GM12878 (cell line): ENCODE results near the gene BRINP3.

Source experiments
- CBX3 ChIP-seq: fragments of 200-600 bp; sonication (generic); IDR thresholded peaks from 2 replicates; pipeline ENCODE4 v1.6.1; 2016; ENCODE audit warnings: low read depth, borderline replicate concordance
- CREB1 ChIP-seq: IDR thresholded peaks from 2 replicates; pipeline ENCODE4 v1.6.1; 2012; ENCODE audit warnings: low read depth, mild to moderate bottlenecking, inconsistent platforms
- EZH2 ChIP-seq: IDR thresholded peaks from 2 replicates; pipeline ENCODE4 v1.6.1; 2012; ENCODE audit warnings: low read depth, mild to moderate bottlenecking, control low read depth, inconsistent platforms, low read length, borderline replicate concordance; ENCODE audit not compliant: control insufficient read depth
- PML ChIP-seq: IDR thresholded peaks from 2 replicates; pipeline ENCODE4 v1.6.1; 2012; ENCODE audit warnings: low read length, inconsistent platforms
- POLR2A ChIP-seq: IDR thresholded peaks from 2 replicates; pipeline ENCODE4 v1.6.1; 2011; ENCODE audit warnings: low read depth, mild to moderate bottlenecking, low read length
- RCOR1 ChIP-seq: conservative IDR thresholded peaks from 2 replicates; pipeline ENCODE4 v1.6.1; 2012; ENCODE audit warnings: low read depth, low read length, improper control_type of control experiment
- REST ChIP-seq: IDR thresholded peaks from 2 replicates; pipeline ENCODE4 v1.6.1; 2012; ENCODE audit warnings: mild to moderate bottlenecking, low read depth, low read length
- ZNF384 ChIP-seq: IDR thresholded peaks from 2 replicates; pipeline ENCODE4 v1.6.1; 2012; ENCODE audit warnings: low read depth, mild to moderate bottlenecking, low read length, improper control_type of control experiment, borderline replicate concordance
- ZZZ3 ChIP-seq: IDR thresholded peaks from 2 replicates; pipeline ENCODE4 v1.6.1; 2011; ENCODE audit warnings: low read depth; ENCODE audit not compliant: control insufficient read depth, insufficient read length
- TF ChIP-seq, protein P1 (sequence below), 3 experiments: IDR thresholded peaks in 2 of 3; conservative IDR thresholded peaks in 1 of 3; 2 replicates each; pipeline ENCODE4 v1.5.1; 2011; ENCODE audit warnings: low read depth in 3 of 3, low read length in 3 of 3, mild to moderate bottlenecking in 3 of 3, control low read depth in 2 of 3, moderate library complexity in 2 of 3, inconsistent platforms in 1 of 3, mixed read lengths in 1 of 3; ENCODE audit not compliant: control insufficient read depth in 2 of 3, insufficient read depth in 1 of 3; ENCODE audit errors: extremely low read depth in 1 of 3
- TF ChIP-seq, protein P2 (sequence below): fragments of 450-650 bp; formaldehyde crosslinking; IDR thresholded peaks from 2 replicates; pipeline ENCODE4 v1.5.0; 2022; ENCODE audit warnings: mild to moderate bottlenecking, missing genetic modification characterization
- TF ChIP-seq, protein P3 (sequence below): IDR thresholded peaks from 2 replicates; pipeline ENCODE4 v1.6.1; 2011; ENCODE audit warnings: mild to moderate bottlenecking, low read depth, low read length, moderate library complexity; ENCODE audit not compliant: insufficient replicate concordance
- TF ChIP-seq, protein P4 (sequence below): IDR thresholded peaks from 2 replicates; pipeline ENCODE4 v1.6.1; 2012; ENCODE audit warnings: low read depth, low read length, improper control_type of control experiment
- TF ChIP-seq, protein P5 (sequence below): IDR thresholded peaks from 2 replicates; pipeline ENCODE4 v1.6.1; 2011; ENCODE audit warnings: low read depth, mild to moderate bottlenecking, low read length, moderate library complexity, borderline replicate concordance; ENCODE audit errors: extremely low read depth

DNA sequence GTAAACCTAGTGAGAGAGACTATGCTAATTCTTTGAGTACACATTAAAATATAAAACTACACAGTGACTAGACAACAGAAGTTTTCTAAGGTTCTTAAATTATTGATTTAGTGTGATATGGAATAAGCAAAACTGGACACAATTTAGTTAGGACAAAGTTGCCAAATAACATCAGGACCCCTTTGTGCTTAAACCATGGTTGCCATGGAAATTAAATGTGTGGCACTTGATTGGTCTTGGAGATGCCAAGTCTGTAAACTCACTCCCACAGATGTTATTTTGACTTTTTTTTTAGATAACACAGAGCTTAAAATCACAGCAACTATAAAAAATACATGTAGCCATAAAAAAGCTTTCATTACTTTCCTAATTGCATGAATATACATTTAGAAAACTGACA is 234.6 kb downstream of the BRINP3 start:
- TF ChIP-seq, protein P1, sequence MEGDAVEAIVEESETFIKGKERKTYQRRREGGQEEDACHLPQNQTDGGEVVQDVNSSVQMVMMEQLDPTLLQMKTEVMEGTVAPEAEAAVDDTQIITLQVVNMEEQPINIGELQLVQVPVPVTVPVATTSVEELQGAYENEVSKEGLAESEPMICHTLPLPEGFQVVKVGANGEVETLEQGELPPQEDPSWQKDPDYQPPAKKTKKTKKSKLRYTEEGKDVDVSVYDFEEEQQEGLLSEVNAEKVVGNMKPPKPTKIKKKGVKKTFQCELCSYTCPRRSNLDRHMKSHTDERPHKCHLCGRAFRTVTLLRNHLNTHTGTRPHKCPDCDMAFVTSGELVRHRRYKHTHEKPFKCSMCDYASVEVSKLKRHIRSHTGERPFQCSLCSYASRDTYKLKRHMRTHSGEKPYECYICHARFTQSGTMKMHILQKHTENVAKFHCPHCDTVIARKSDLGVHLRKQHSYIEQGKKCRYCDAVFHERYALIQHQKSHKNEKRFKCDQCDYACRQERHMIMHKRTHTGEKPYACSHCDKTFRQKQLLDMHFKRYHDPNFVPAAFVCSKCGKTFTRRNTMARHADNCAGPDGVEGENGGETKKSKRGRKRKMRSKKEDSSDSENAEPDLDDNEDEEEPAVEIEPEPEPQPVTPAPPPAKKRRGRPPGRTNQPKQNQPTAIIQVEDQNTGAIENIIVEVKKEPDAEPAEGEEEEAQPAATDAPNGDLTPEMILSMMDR (IDR thresholded peaks at IDR 0.05 in 2 of 3, conservative IDR thresholded peaks at IDR 0.05 in 1 of 3; ENCODE audit: control insufficient read depth in 2 of 3, extremely low read depth in 1 of 3, insufficient read depth in 1 of 3, low read depth in 3 of 3, low read length in 3 of 3), result no peak
- TF ChIP-seq, protein P2, sequence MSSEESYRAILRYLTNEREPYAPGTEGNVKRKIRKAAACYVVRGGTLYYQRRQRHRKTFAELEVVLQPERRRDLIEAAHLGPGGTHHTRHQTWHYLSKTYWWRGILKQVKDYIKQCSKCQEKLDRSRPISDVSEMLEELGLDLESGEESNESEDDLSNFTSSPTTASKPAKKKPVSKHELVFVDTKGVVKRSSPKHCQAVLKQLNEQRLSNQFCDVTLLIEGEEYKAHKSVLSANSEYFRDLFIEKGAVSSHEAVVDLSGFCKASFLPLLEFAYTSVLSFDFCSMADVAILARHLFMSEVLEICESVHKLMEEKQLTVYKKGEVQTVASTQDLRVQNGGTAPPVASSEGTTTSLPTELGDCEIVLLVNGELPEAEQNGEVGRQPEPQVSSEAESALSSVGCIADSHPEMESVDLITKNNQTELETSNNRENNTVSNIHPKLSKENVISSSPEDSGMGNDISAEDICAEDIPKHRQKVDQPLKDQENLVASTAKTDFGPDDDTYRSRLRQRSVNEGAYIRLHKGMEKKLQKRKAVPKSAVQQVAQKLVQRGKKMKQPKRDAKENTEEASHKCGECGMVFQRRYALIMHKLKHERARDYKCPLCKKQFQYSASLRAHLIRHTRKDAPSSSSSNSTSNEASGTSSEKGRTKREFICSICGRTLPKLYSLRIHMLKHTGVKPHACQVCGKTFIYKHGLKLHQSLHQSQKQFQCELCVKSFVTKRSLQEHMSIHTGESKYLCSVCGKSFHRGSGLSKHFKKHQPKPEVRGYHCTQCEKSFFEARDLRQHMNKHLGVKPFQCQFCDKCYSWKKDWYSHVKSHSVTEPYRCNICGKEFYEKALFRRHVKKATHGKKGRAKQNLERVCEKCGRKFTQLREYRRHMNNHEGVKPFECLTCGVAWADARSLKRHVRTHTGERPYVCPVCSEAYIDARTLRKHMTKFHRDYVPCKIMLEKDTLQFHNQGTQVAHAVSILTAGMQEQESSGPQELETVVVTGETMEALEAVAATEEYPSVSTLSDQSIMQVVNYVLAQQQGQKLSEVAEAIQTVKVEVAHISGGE (CRISPR knock-in tag), result no peak
- TF ChIP-seq EZH2 (no peak), CBX3 (no peak), PML (no peak), REST (no peak), ZZZ3 (no peak), ZNF384 (no peak), CREB1 (no peak), POLR2A (no peak), RCOR1 (no peak)
- TF ChIP-seq, protein P3, sequence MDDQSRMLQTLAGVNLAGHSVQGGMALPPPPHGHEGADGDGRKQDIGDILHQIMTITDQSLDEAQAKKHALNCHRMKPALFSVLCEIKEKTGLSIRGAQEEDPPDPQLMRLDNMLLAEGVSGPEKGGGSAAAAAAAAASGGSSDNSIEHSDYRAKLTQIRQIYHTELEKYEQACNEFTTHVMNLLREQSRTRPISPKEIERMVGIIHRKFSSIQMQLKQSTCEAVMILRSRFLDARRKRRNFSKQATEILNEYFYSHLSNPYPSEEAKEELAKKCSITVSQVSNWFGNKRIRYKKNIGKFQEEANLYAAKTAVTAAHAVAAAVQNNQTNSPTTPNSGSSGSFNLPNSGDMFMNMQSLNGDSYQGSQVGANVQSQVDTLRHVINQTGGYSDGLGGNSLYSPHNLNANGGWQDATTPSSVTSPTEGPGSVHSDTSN, result no peak
- TF ChIP-seq, protein P4, sequence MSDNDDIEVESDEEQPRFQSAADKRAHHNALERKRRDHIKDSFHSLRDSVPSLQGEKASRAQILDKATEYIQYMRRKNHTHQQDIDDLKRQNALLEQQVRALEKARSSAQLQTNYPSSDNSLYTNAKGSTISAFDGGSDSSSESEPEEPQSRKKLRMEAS, result no peak
- TF ChIP-seq, protein P5, sequence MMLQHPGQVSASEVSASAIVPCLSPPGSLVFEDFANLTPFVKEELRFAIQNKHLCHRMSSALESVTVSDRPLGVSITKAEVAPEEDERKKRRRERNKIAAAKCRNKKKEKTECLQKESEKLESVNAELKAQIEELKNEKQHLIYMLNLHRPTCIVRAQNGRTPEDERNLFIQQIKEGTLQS, result no peak
